Brain microvascular endothelial cell (primary cell): ENCODE measurements around the gene TEPSIN.

Source experiments
- DNase-seq: peaks from one replicate; pipeline ENCODE4 v3.0.0-alpha.2; 2020
- H3K27ac ChIP-seq: fragments of 250-450 bp; sonication (Bioruptor Pico); 2 replicates; pipeline ENCODE4 v1.5.1; 2020; ENCODE audit warnings: mild to moderate bottlenecking, moderate library complexity
- H3K27me3 ChIP-seq: fragments of 250-450 bp; sonication (Bioruptor Pico); replicated peaks from 2 replicates; pipeline ENCODE4 v1.5.1; 2020; ENCODE audit warnings: mild to moderate bottlenecking
- H3K36me3 ChIP-seq: fragments of 250-450 bp; sonication (Bioruptor Pico); replicated peaks from 2 replicates; pipeline ENCODE4 v1.5.1; 2020; ENCODE audit warnings: mild to moderate bottlenecking
- H3K4me3 ChIP-seq: 2 replicates; pipeline ENCODE4 v1.5.1; 2011; ENCODE audit warnings: low read depth, mild to moderate bottlenecking, control low read depth, low read length, moderate library complexity
- CTCF ChIP-seq: IDR thresholded peaks from 2 replicates; pipeline ENCODE4 v1.5.1; 2011; ENCODE audit warnings: low read depth, mild to moderate bottlenecking, moderate library complexity, low read length, control low read depth, inconsistent platforms; ENCODE audit errors: missing control alignments
- in situ Hi-C: cut with HindIII; loops from 2 replicates; pipeline ENCODE4 v1.10.0; 2017; ENCODE audit warnings: low sequenced_read_pairs, low pct_ligation_motif_present

TEPSIN gene

GRCh38 chr17:81278831-81279230, 40.0 kb upstream of the TEPSIN start:
- DNase-seq: no peak
- in situ Hi-C loops: no loop called here
- no peak for TF ChIP-seq CTCF
- H3K36me3 ChIP-seq: peaks cover 41% of the 10 kb centered on the region
- no peak overlapping the region for H3K27ac ChIP-seq
- H3K27me3 ChIP-seq: no peaks in the 10 kb centered on the region
- no peak overlapping the region for H3K4me3 ChIP-seq

- no peak for DNase-seq
- in situ Hi-C loops: no loop called here
- Histone ChIP-seq H3K27me3 (no peaks in the 10 kb centered on the region), H3K27ac (no peak overlapping the region), H3K36me3 (peaks cover 47% of the 10 kb centered on the region), H3K4me3 (no peak overlapping the region)
- no peak for TF ChIP-seq CTCF
Observed at GRCh38 chr17:81277946-81278693, 39.3 kb upstream of the TEPSIN start.

- in situ Hi-C loops: no loop called here
- no peak for DNase-seq
- H3K36me3 ChIP-seq: peaks cover 50% of the 10 kb centered on the region
- H3K27me3 ChIP-seq: no peaks in the 10 kb centered on the region
- TF ChIP-seq CTCF: no peak
- no peak overlapping the region for H3K4me3 ChIP-seq
- no peak overlapping the region for H3K27ac ChIP-seq
Observed at GRCh38 chr17:81277421-81277820, 38.6 kb upstream of the TEPSIN start.

- H3K27me3 ChIP-seq: no peaks in the 10 kb centered on the region
- in situ Hi-C loops: no loop called here
- no peak overlapping the region for H3K27ac ChIP-seq
- peaks cover 48% of the 10 kb centered on the region for H3K36me3 ChIP-seq
- TF ChIP-seq CTCF: no peak
- no peak overlapping the region for H3K4me3 ChIP-seq
- DNase-seq: no peak
Observed at GRCh38 chr17:81276781-81277180, 37.9 kb upstream of the TEPSIN start.

GRCh38 chr17:81274471-81274855, 35.6 kb upstream of the TEPSIN start:
- no peak for DNase-seq
- Histone ChIP-seq H3K4me3 (no peak overlapping the region), H3K27ac (no peak overlapping the region), H3K27me3 (no peaks in the 10 kb centered on the region), H3K36me3 (peaks cover 44% of the 10 kb centered on the region)
- no peak for TF ChIP-seq CTCF
- in situ Hi-C loops: no loop called here
